ENCODE measurements around the gene OSBPL10. TPM values are rescaled to one million over a fixed set of nuclear protein-coding genes. Genes with fewer than 3 reads are reported as not detected.
A peak's percentile ranks its signal among the peaks of the same experiment; 100 is the strongest.

OSBPL10 gene
- polyA plus RNA-seq, 2 of the 4 experiments (the other 2 are of a cell fraction), result 9.2 to 17.0 TPM

GRCh38 chr3:31981206-31982181, at the start of gene OSBPL10, which contains the start of gene ZNF860 (continued):
- peak; percentile 14; the same call in 1 of the 2 replicates for TF ChIP-seq FOSL2 (IDR thresholded peaks at IDR 0.05)
- peak; percentile 66; the same call in 1 of the 2 replicates for TF ChIP-seq FOSL2 (CRISPR knock-in tag; IDR thresholded peaks at IDR 0.05)
- TF ChIP-seq RFX5 (IDR thresholded peaks at IDR 0.05), result no peak
- no peak for TF ChIP-seq BHLHE40 (IDR thresholded peaks at IDR 0.05; ENCODE audit: low read depth, low read length)
- no peak for TF ChIP-seq HOXA7 (CRISPR knock-in tag; IDR thresholded peaks at IDR 0.05)
- no peak for TF ChIP-seq TFCP2L1 (CRISPR knock-in tag; IDR thresholded peaks at IDR 0.05)
- no peak for TF ChIP-seq ATOH8 (CRISPR knock-in tag; IDR thresholded peaks at IDR 0.05; ENCODE audit: low read depth)
- TF ChIP-seq ESRRA (IDR thresholded peaks at IDR 0.05; ENCODE audit: borderline replicate concordance, low read length), result no peak
- TF ChIP-seq PBX3 (IDR thresholded peaks at IDR 0.05), result no peak
- no peak for TF ChIP-seq FOXS1 (CRISPR knock-in tag; IDR thresholded peaks at IDR 0.05)
- no peak for TF ChIP-seq EP300 (IDR thresholded peaks at IDR 0.05)
- TF ChIP-seq USF2 (IDR thresholded peaks at IDR 0.05), result no peak
- peak; percentile 25 for TF ChIP-seq POLR2A (IDR thresholded peaks at IDR 0.05; ENCODE audit: low read length)
- no peak for TF ChIP-seq MYC (IDR thresholded peaks at IDR 0.05; ENCODE audit: borderline replicate concordance, low read length)
- peak; percentile 47 for TF ChIP-seq MAX (IDR thresholded peaks at IDR 0.05)
- no peak for TF ChIP-seq CBX2 (IDR thresholded peaks at IDR 0.05; ENCODE audit: borderline replicate concordance, low read depth)
- TF ChIP-seq ZNF302 (CRISPR knock-in tag; IDR thresholded peaks at IDR 0.05), result no peak

GRCh38 chr3:32026593-32026992, 45.5 kb upstream of the OSBPL10 start:
- WGBS (ENCODE audit: missing lambda C conversion rate), result 86% methylated on average over 6 of the region's 6 CpGs
- Histone ChIP-seq H3K4me1 (no peaks in the 10 kb centered on the region), H3K4me3 (no peak overlapping the region), H3K9me3 (no peaks in the 10 kb centered on the region), H3K4me2 (no peak overlapping the region), H3K27ac (no peak overlapping the region)
- no peak for FAIRE-seq
- no peak for DNase-seq (ENCODE audit: low read depth in 1 of 2, low spot score in 1 of 2)
- no peak for TF ChIP-seq BCL3 (IDR thresholded peaks at IDR 0.05)
- no peak for TF ChIP-seq TFCP2L1 (CRISPR knock-in tag; IDR thresholded peaks at IDR 0.05)
- no peak for TF ChIP-seq CEBPB (IDR thresholded peaks at IDR 0.05)
- ChIA-PET POLR2A (interaction anchor here (0.6 kb wide), 1 partner anchor 8 kb away, joined by 3 read pairs; no protein-coding TSS in a partner anchor), CTCF (interaction anchor here (0.6 kb wide), 1 partner anchor 335 kb away, joined by 3 read pairs; no protein-coding TSS in a partner anchor)
- ATAC-seq, result no peak

- H3K4me1 ChIP-seq, result peaks cover 11% of the 10 kb centered on the region; the same call in 2 of the 3 replicates
- H3K4me3 ChIP-seq, result no peak overlapping the region
- H3K4me2 ChIP-seq, result no peak overlapping the region
- ChIA-PET POLR2A (no interaction called here), CTCF (interaction anchor here (2.1 kb wide), 1 partner anchor 121 kb away, joined by 17 read pairs; no protein-coding TSS in a partner anchor)
- 41% methylated on average over 2 of the region's 2 CpGs for WGBS (ENCODE audit: missing lambda C conversion rate)
- no peak overlapping the region for H3K27ac ChIP-seq
- H3K9me3 ChIP-seq, result no peaks in the 10 kb centered on the region
- no peak for FAIRE-seq
- DNase-seq (ENCODE audit: low read depth in 1 of 2, low spot score in 1 of 2), result no peak
- no peak for ATAC-seq
- TF ChIP-seq EHMT2 (IDR thresholded peaks at IDR 0.05; ENCODE audit: low read depth), result no peak
Measured at GRCh38 chr3:32022947-32023346, 41.9 kb upstream of the OSBPL10 start.

Data from A549 (cell line).